Measurements from ENCODE around the gene PLCB1.

PLCB1 gene

GRCh38 chr20:8390037-8390433 lies 258.0 kb downstream of the PLCB1 start:
- Histone ChIP-seq H3K4me1 (ENCODE audit: insufficient read depth, low read length) (no peaks in the 10 kb centered on the region), H3K4me3 (ENCODE audit: low read length) (no peak overlapping the region), H3K36me3 (ENCODE audit: insufficient read depth, low read depth, low read length) (no peaks in the 10 kb centered on the region), H3K9me3 (ENCODE audit: insufficient read depth, low read depth, low read length) (no peaks in the 10 kb centered on the region), H3K9ac (ENCODE audit: low read depth, low read length) (no peak overlapping the region), H3K27me3 (ENCODE audit: insufficient read depth, low read length) (no peaks in the 10 kb centered on the region), H3K27ac (ENCODE audit: low read length) (no peak overlapping the region)

GRCh38 chr20:8390500-8390899 lies 258.4 kb downstream of the PLCB1 start:
- no peaks in the 10 kb centered on the region for H3K27me3 ChIP-seq (ENCODE audit: insufficient read depth, low read length)
- H3K4me3 ChIP-seq (ENCODE audit: low read length): no peak overlapping the region
- H3K36me3 ChIP-seq (ENCODE audit: insufficient read depth, low read depth, low read length): no peaks in the 10 kb centered on the region
- H3K9ac ChIP-seq (ENCODE audit: low read depth, low read length): no peak overlapping the region
- no peak overlapping the region for H3K27ac ChIP-seq (ENCODE audit: low read length)
- no peaks in the 10 kb centered on the region for H3K4me1 ChIP-seq (ENCODE audit: insufficient read depth, low read length)
- no peaks in the 10 kb centered on the region for H3K9me3 ChIP-seq (ENCODE audit: insufficient read depth, low read depth, low read length)

- H3K27me3 ChIP-seq (ENCODE audit: insufficient read depth, low read length): no peaks in the 10 kb centered on the region
- no peaks in the 10 kb centered on the region for H3K36me3 ChIP-seq (ENCODE audit: insufficient read depth, low read depth, low read length)
- no peaks in the 10 kb centered on the region for H3K9me3 ChIP-seq (ENCODE audit: insufficient read depth, low read depth, low read length)
- no peak overlapping the region for H3K4me3 ChIP-seq (ENCODE audit: low read length)
- no peaks in the 10 kb centered on the region for H3K4me1 ChIP-seq (ENCODE audit: insufficient read depth, low read length)
- H3K9ac ChIP-seq (ENCODE audit: low read depth, low read length): no peak overlapping the region
- no peak overlapping the region for H3K27ac ChIP-seq (ENCODE audit: low read length)
Observed at GRCh38 chr20:8393381-8393780, 261.3 kb downstream of the PLCB1 start.

DNA sequence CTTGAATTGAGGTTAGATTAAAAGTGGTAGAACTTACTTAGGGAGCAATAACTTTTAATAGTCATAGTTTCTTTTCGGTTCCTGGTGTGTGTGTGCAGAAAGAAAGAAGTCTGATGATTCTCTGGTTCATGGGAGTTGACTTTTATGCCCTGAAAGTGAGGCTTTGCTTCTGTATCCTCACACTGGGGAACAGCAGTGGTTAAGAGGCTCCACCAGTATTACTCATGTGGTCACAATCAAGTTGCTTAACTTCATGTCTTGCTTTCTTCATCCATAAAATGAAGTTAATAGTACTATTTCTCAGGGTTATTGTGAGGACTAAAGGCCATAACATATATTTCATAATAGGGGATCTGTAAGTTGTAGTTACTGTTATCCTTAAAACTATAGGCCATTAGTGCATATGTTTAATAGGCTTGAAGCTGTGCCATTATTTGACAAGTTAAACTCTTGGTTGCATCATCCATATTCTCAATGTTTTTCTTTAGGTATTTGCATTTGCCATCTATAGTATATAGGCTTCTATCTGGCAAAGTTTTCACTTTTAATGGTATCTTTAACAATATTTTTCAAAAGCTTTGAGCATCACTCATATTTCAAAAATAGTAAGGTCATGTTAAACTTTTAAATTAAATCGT lies 262.4 kb downstream of the PLCB1 start:
- H3K4me1 ChIP-seq (ENCODE audit: insufficient read depth, low read length): no peaks in the 10 kb centered on the region
- H3K36me3 ChIP-seq (ENCODE audit: insufficient read depth, low read depth, low read length): no peaks in the 10 kb centered on the region
- no peak overlapping the region for H3K4me3 ChIP-seq (ENCODE audit: low read length)
- no peak overlapping the region for H3K9ac ChIP-seq (ENCODE audit: low read depth, low read length)
- H3K27ac ChIP-seq (ENCODE audit: low read length): no peak overlapping the region
- no peaks in the 10 kb centered on the region for H3K9me3 ChIP-seq (ENCODE audit: insufficient read depth, low read depth, low read length)
- no peaks in the 10 kb centered on the region for H3K27me3 ChIP-seq (ENCODE audit: insufficient read depth, low read length)

DNA sequence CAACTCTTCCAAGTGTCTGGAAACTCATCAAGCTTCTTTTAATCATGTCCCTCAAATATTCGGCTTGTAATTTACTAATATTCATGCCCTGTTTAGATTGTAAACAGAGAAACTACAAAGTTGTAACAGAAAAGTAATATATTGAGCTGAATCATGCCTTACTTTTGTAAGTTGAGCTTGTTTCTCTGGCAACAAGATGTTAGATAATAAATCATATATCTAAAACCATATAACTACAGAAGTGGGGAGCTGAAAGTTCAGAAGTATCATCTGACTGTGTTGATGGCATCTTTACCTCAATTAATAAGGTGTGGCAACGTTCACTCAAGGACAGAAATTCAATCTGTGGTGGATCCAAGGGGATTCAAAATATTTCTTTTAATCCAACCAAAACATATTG lies 263.9 kb downstream of the PLCB1 start:
- no peaks in the 10 kb centered on the region for H3K9me3 ChIP-seq (ENCODE audit: insufficient read depth, low read depth, low read length)
- no peak overlapping the region for H3K4me3 ChIP-seq (ENCODE audit: low read length)
- H3K27ac ChIP-seq (ENCODE audit: low read length): no peak overlapping the region
- H3K4me1 ChIP-seq (ENCODE audit: insufficient read depth, low read length): no peaks in the 10 kb centered on the region
- H3K36me3 ChIP-seq (ENCODE audit: insufficient read depth, low read depth, low read length): no peaks in the 10 kb centered on the region
- no peaks in the 10 kb centered on the region for H3K27me3 ChIP-seq (ENCODE audit: insufficient read depth, low read length)
- H3K9ac ChIP-seq (ENCODE audit: low read depth, low read length): no peak overlapping the region

DNA sequence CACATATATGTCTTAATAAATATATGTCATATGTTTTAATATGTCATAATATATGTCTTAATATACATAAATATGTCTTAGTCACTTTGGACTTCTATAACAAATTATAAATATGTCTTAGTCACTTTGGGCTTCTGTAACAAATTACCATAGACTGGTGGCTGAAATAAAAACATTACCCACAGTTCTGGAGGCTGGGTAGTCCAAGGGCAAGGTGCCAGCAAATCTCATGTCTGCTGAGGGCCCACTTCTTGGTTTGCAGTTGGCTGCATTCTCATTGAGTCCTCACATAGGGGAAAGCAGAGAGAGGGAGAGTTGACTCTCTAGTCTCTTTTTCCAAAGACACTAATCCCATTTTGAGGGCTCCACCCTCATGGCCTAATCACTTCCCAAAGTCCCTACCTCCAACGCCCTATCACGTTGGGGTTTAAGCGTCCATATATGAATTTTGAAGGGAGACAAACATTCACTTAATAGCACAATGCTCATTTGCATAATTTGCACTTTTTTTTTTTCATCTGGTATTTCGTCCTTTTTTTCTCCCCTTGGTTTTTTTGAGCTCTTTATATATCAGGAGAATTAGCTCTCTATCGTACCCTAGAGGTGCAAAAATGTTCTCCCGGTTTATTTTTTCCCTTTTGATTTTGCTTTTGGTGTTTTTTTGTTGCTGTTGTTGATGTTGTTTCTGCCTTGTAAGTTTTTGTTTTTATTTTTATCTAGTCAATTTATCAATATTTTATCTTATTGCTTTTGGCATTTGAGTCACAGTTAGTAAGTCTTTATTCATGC lies 266.4 kb downstream of the PLCB1 start:
- H3K9ac ChIP-seq (ENCODE audit: low read depth, low read length): no peak overlapping the region
- H3K4me1 ChIP-seq (ENCODE audit: insufficient read depth, low read length): no peaks in the 10 kb centered on the region
- H3K27ac ChIP-seq (ENCODE audit: low read length): no peak overlapping the region
- no peaks in the 10 kb centered on the region for H3K36me3 ChIP-seq (ENCODE audit: insufficient read depth, low read depth, low read length)
- H3K4me3 ChIP-seq (ENCODE audit: low read length): no peak overlapping the region
- no peaks in the 10 kb centered on the region for H3K9me3 ChIP-seq (ENCODE audit: insufficient read depth, low read depth, low read length)
- H3K27me3 ChIP-seq (ENCODE audit: insufficient read depth, low read length): no peaks in the 10 kb centered on the region

DNA sequence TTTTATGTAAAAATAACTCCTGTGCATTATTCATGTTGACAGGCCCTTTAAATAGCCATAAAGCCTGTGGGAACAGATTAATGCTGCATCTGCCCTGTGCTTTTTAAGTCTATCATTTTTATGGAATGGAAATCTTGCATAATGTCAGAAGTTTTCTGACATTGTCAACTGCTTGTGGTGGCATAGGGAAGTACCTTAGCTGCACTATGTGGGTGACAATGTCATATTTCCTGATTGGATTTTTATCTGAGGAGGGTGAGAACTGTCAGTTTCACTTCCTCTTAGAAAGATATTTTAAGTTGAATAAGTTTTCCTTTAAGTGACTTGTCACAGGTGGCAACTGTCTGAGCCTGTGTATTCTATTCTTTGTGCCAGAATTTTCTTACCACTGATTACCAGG lies 267.9 kb downstream of the PLCB1 start:
- no peak overlapping the region for H3K9ac ChIP-seq (ENCODE audit: low read depth, low read length)
- H3K4me1 ChIP-seq (ENCODE audit: insufficient read depth, low read length): no peaks in the 10 kb centered on the region
- H3K9me3 ChIP-seq (ENCODE audit: insufficient read depth, low read depth, low read length): no peaks in the 10 kb centered on the region
- no peak overlapping the region for H3K27ac ChIP-seq (ENCODE audit: low read length)
- no peaks in the 10 kb centered on the region for H3K27me3 ChIP-seq (ENCODE audit: insufficient read depth, low read length)
- no peaks in the 10 kb centered on the region for H3K36me3 ChIP-seq (ENCODE audit: insufficient read depth, low read depth, low read length)
- no peak overlapping the region for H3K4me3 ChIP-seq (ENCODE audit: low read length)

DNA sequence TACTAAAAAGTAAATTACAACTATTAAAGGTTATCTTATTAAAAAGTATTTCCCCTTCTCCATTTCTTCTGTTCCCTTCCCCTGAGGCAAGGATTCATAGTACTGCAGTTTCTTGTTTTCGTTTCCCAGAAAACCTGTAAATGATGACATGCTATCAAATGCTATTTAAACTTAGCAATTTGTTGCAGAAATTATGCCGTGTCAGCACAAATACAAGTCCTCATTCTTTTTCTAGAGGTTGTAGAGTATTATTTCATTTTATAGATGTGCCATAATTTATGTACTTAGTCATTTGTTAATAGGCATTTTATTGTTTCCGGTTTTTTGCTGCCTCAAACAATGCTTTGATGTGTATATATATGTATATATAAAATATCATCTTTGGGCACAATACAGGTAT lies 268.4 kb downstream of the PLCB1 start:
- Histone ChIP-seq H3K4me3 (ENCODE audit: low read length) (no peak overlapping the region), H3K36me3 (ENCODE audit: insufficient read depth, low read depth, low read length) (no peaks in the 10 kb centered on the region), H3K27ac (ENCODE audit: low read length) (no peak overlapping the region)

DNA sequence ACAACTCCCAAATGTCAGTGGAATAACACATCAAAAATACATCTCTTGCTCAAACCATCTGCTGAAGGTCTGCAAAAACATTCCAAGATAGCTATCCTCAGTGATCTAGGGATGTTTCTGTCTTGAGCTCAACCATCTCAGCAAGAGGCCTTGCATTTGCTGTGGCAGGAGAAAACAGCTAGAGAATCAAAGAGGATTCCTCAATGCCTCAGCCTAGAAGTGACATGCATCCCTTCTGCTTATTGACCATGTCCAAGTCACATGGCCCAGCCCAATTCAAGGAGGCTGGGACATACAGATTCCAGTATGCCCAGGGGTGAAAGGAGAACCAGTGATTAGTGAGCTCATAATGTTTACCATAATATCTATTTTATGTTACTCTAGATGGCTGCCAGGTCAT lies 269.5 kb downstream of the PLCB1 start:
- no peak overlapping the region for H3K27ac ChIP-seq (ENCODE audit: low read length)
- no peaks in the 10 kb centered on the region for H3K9me3 ChIP-seq (ENCODE audit: insufficient read depth, low read depth, low read length)
- H3K4me3 ChIP-seq (ENCODE audit: low read length): no peak overlapping the region
- no peak overlapping the region for H3K9ac ChIP-seq (ENCODE audit: low read depth, low read length)
- H3K36me3 ChIP-seq (ENCODE audit: insufficient read depth, low read depth, low read length): no peaks in the 10 kb centered on the region
- H3K27me3 ChIP-seq (ENCODE audit: insufficient read depth, low read length): no peaks in the 10 kb centered on the region
- no peaks in the 10 kb centered on the region for H3K4me1 ChIP-seq (ENCODE audit: insufficient read depth, low read length)

More for the DNA sequence above, 268.4 kb downstream of the PLCB1 start:
- H3K9ac ChIP-seq (ENCODE audit: low read depth, low read length): no peak overlapping the region
- no peaks in the 10 kb centered on the region for H3K4me1 ChIP-seq (ENCODE audit: insufficient read depth, low read length)
- no peaks in the 10 kb centered on the region for H3K9me3 ChIP-seq (ENCODE audit: insufficient read depth, low read depth, low read length)
- no peaks in the 10 kb centered on the region for H3K27me3 ChIP-seq (ENCODE audit: insufficient read depth, low read length)

DNA sequence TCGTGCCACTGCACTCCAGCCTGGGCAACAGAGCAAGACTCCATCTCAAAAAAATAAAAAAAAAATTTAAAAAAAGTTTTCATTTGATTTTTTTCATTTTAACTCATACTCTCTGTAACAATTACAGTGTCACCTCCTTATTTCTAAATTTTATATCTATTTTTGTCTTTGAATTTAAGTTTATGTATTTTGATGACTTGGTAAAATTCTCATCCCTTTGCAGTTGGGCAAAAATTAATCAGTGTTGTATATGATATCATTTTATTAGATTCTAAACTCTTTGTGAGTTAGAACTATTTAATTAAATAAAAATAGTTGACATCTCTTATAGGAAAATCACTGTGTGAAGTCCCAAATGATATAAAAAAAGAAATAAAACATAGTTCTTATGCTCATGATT lies 270.7 kb downstream of the PLCB1 start:
- H3K4me1 ChIP-seq (ENCODE audit: insufficient read depth, low read length): no peaks in the 10 kb centered on the region
- no peak overlapping the region for H3K27ac ChIP-seq (ENCODE audit: low read length)

DNA sequence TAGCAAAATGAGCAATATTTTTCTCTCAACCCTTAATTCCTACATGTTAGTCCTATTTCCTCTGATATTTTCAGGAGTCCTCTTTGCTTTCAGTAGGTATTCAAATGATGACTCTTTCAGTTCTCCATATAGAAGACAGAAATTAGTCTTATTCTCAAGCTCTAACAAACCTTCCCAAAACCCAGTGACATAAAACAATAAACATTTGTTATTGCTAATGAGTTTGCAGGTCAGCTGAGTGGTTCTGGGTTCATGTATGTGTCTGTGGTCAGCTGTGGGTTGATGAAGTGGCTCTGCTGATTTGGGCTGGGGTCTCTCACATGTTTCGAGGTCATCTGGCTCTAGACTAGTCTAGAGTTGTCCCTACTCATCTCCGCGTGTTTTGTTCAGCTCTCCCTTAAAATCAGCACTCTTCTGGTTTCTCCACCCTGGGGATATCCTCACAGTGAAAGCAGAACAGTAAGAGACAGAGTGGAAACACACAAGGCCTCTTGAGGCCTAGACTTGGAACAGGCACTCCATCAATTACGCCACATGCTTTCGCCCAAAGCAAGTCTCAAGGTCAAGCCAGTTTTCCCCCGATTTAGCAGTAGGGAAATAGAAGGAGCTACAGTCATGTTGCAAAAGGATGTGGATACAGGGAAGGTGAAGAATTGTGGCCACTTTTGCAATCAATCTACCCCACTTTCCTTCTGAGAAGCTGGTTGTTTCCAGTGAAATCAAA lies 273.0 kb downstream of the PLCB1 start:
- Histone ChIP-seq H3K9me3 (ENCODE audit: insufficient read depth, low read depth, low read length) (no peaks in the 10 kb centered on the region), H3K27ac (ENCODE audit: low read length) (no peak overlapping the region), H3K27me3 (ENCODE audit: insufficient read depth, low read length) (no peaks in the 10 kb centered on the region), H3K4me3 (ENCODE audit: low read length) (no peak overlapping the region), H3K36me3 (ENCODE audit: insufficient read depth, low read depth, low read length) (no peaks in the 10 kb centered on the region), H3K9ac (ENCODE audit: low read depth, low read length) (no peak overlapping the region), H3K4me1 (ENCODE audit: insufficient read depth, low read length) (no peaks in the 10 kb centered on the region)

More for the DNA sequence above, 270.7 kb downstream of the PLCB1 start:
- Histone ChIP-seq H3K27me3 (ENCODE audit: insufficient read depth, low read length) (no peaks in the 10 kb centered on the region), H3K9ac (ENCODE audit: low read depth, low read length) (no peak overlapping the region), H3K4me3 (ENCODE audit: low read length) (no peak overlapping the region), H3K36me3 (ENCODE audit: insufficient read depth, low read depth, low read length) (no peaks in the 10 kb centered on the region), H3K9me3 (ENCODE audit: insufficient read depth, low read depth, low read length) (no peaks in the 10 kb centered on the region)

- no peak overlapping the region for H3K9ac ChIP-seq (ENCODE audit: low read depth, low read length)
- no peak overlapping the region for H3K27ac ChIP-seq (ENCODE audit: low read length)
- no peak overlapping the region for H3K4me3 ChIP-seq (ENCODE audit: low read length)
- H3K27me3 ChIP-seq (ENCODE audit: insufficient read depth, low read length): no peaks in the 10 kb centered on the region
- H3K9me3 ChIP-seq (ENCODE audit: insufficient read depth, low read depth, low read length): no peaks in the 10 kb centered on the region
- H3K36me3 ChIP-seq (ENCODE audit: insufficient read depth, low read depth, low read length): no peaks in the 10 kb centered on the region
- H3K4me1 ChIP-seq (ENCODE audit: insufficient read depth, low read length): no peaks in the 10 kb centered on the region
Observed at GRCh38 chr20:8406391-8406790, 274.3 kb downstream of the PLCB1 start.

Measured in iPS-20b (cell line).